GM12878 (cell line): ENCODE data around the gene UNC5B. TPM values are rescaled to one million over a fixed set of nuclear protein-coding genes. Genes with fewer than 3 reads are reported as not detected.
"Not testable (repeated sequence)": the region's sequence is repeated elsewhere in the genome, so short reads cannot be mapped to it uniquely, and the experiment has no call there.

ENCODE experiments used
- ATAC-seq: fragments of 200-7000 bp; cut with Tn5 transposase; 3 replicates; pipeline ENCODE4 v1.9.1; 2020; ENCODE audit warnings: mild to moderate bottlenecking, moderate library complexity
- BruUV-seq: library from RNA; stranded (reverse); fragments of 400-500 nt; replicated peaks from 2 replicates; lab custom pipeline; 2021; lab: Mats Ljungman, UMichigan
- CTCF ChIA-PET: fragments of 300-600 bp; sonication (Branson Sonifier 250); formaldehyde crosslinking; extraction: SDS; loops from one replicate; lab custom pipeline; 2021; ENCODE audit warnings: inconsistent platforms; lab: Yijun Ruan, JAX
- POLR2A ChIA-PET: fragments of 350-600 bp; formaldehyde crosslinking; extraction: SDS; loops from one replicate; lab custom pipeline; 2021; ENCODE audit warnings: inconsistent platforms; lab: Charles Lee
- RAD21 ChIA-PET: fragments of 300-600 bp; sonication (Branson Sonifier 250); formaldehyde crosslinking; loops from one replicate; lab custom pipeline; 2023; ENCODE audit warnings: antibody characterized with exemption; ENCODE audit not compliant: unreplicated experiment; lab: Charles Lee
- SMC1A ChIA-PET: fragments of 300-600 bp; sonication (Branson Sonifier 250); formaldehyde crosslinking; loops from one replicate; lab custom pipeline; 2023; ENCODE audit not compliant: unreplicated experiment, uncharacterized antibody; lab: Charles Lee
- DNase-seq: peaks from one replicate; pipeline ENCODE4 v3.0.0-alpha.2; 2011; ENCODE audit warnings: low read depth, low spot score
- FAIRE-seq: peaks from 3 replicates; lab custom pipeline; 2011; peaks lifted over from hg19 to GRCh38; lab: Jason Lieb, UNC
- H2AFZ ChIP-seq: 2 replicates; pipeline ENCODE4 v1.6.0; 2011; ENCODE audit warnings: low read depth, low read length, control low read depth; ENCODE audit not compliant: control insufficient read depth
- H3K27ac ChIP-seq: 2 replicates; pipeline ENCODE4 v1.5.1; 2011; ENCODE audit warnings: control low read depth; ENCODE audit not compliant: control insufficient read depth, insufficient read depth
- H3K27me3 ChIP-seq, 2 experiments: replicated peaks in 1 of 2; 2 replicates each; pipeline versions ENCODE4 v1.6.0 to v1.6.1; 2011; ENCODE audit warnings: low read length in 1 of 2; ENCODE audit not compliant: control insufficient read depth in 2 of 2, insufficient read depth in 2 of 2
- H3K36me3 ChIP-seq, 2 experiments: 2 replicates each; pipeline ENCODE4 v1.5.1; 2011; ENCODE audit warnings: low read length in 1 of 2; ENCODE audit not compliant: control insufficient read depth in 2 of 2, insufficient read depth in 2 of 2
- H3K4me1 ChIP-seq: 2 replicates; pipeline ENCODE4 v1.6.1; 2011; ENCODE audit warnings: mild to moderate bottlenecking, low read length, moderate library complexity, mixed read lengths; ENCODE audit not compliant: control insufficient read depth, insufficient read depth
- H3K4me2 ChIP-seq: 2 replicates; pipeline ENCODE4 v1.6.0; 2011; ENCODE audit warnings: control low read depth; ENCODE audit not compliant: control insufficient read depth, insufficient read depth
- H3K4me3 ChIP-seq: fragments of 200-600 bp; sonication (generic); 2 replicates; pipeline ENCODE4 v1.5.1; 2016
- H3K79me2 ChIP-seq: 2 replicates; pipeline ENCODE4 v1.6.0; 2011; ENCODE audit warnings: low read length; ENCODE audit not compliant: control insufficient read depth, insufficient read depth
- H3K9ac ChIP-seq: 2 replicates; pipeline ENCODE4 v1.8.0; 2011; ENCODE audit warnings: low read length, control low read depth, mixed read lengths; ENCODE audit not compliant: control insufficient read depth, insufficient read depth
- H3K9me3 ChIP-seq: replicated peaks from 3 replicates; pipeline ENCODE4 v1.5.1; 2011; ENCODE audit warnings: mild to moderate bottlenecking, low read length; ENCODE audit not compliant: control insufficient read depth, insufficient read depth
- H4K20me1 ChIP-seq: 2 replicates; pipeline ENCODE4 v1.6.0; 2011; ENCODE audit not compliant: control insufficient read depth, insufficient read depth
- BACH1 ChIP-seq: fragments of 450-650 bp; IDR thresholded peaks from 2 replicates; pipeline ENCODE4 v1.6.1; 2017; ENCODE audit warnings: mild to moderate bottlenecking, borderline replicate concordance
- DPF2 ChIP-seq: fragments of 450-650 bp; IDR thresholded peaks from 2 replicates; pipeline ENCODE4 v1.6.1; 2017; ENCODE audit warnings: mild to moderate bottlenecking
- TAF1 ChIP-seq: IDR thresholded peaks from 2 replicates; pipeline ENCODE4 v1.6.1; 2011; ENCODE audit warnings: mild to moderate bottlenecking, low read depth, low read length, borderline replicate concordance
- WGBS: methylation state at CpG from one replicate; pipeline ENCODE4 v1.1.6; 2016; ENCODE audit warnings: low lambda C conversion rate; ENCODE audit not compliant: insufficient replicate concordance, insufficient coverage; ENCODE audit errors: missing lambda C conversion rate; 5-methylcytosine and 5-hydroxymethylcytosine counted together
- in situ Hi-C: fragments of 300-500 bp; cut with MboI; formaldehyde crosslinking; loops from 9 replicates; pipeline ENCODE4 v1.14.3; 2018; ENCODE audit warnings: mixed read lengths
- intact Hi-C: fragments of 100-400 bp; cut with micrococcal nuclease; formaldehyde crosslinking; loops from one replicate; pipeline ENCODE4 v1.14.2; 2022; ENCODE audit not compliant: unreplicated experiment
- polyA plus RNA-seq, 11 experiments: library from polyadenylated mRNA; depleted of rRNA in 4 of 11; unstranded in 6 of 11; stranded (reverse) in 5 of 11; fragments of >200 nt; fragmentation: Nextera tagmentation in 4 of 11; fragmentation: Illumina TruSeq in 1 of 11; extraction: Ambion mirVana in 4 of 11; extraction: Trizol in 1 of 11; gene quantifications; 1 replicate in 1 of 11; 2 replicates in 10 of 11; pipeline versions ENCODE4 v1.2.1 to v1.2.3, GENCODE V29; 2011 to 2016; ENCODE audit warnings: inconsistent platforms in 2 of 11, missing spikeins in 2 of 11, low read depth in 1 of 11
- total RNA-seq, 4 experiments: library from RNA; depleted of rRNA in 3 of 4; stranded (reverse); fragments of >200 nt in 3 of 4; fragmentation: Illumina TruSeq in 1 of 4; extraction: Trizol in 1 of 4; gene quantifications; 2 replicates each; pipeline versions ENCODE4 v1.2.1 to v1.2.3, GENCODE V29; 2013 to 2021
- TF ChIP-seq, protein P1 (sequence below): IDR thresholded peaks from 2 replicates; pipeline ENCODE4 v1.6.1; 2012; ENCODE audit warnings: low read length, inconsistent platforms
- TF ChIP-seq, protein P2 (sequence below): fragments of 450-650 bp; IDR thresholded peaks from 2 replicates; pipeline ENCODE4 v1.6.1; 2018; ENCODE audit warnings: borderline replicate concordance, mild to moderate bottlenecking; ENCODE audit not compliant: partially characterized antibody
- TF ChIP-seq, protein P3 (sequence below): IDR thresholded peaks from 2 replicates; pipeline ENCODE4 v1.6.1; 2012; ENCODE audit warnings: mild to moderate bottlenecking, low read depth, low read length

Gene UNC5B
- total and polyA plus RNA-seq, 10 of the 15 experiments (the other 5 are each of a cell fraction or from before 2014, with no cell fraction given), result 0.03 to 0.08 TPM; not detected in 8

DNA sequence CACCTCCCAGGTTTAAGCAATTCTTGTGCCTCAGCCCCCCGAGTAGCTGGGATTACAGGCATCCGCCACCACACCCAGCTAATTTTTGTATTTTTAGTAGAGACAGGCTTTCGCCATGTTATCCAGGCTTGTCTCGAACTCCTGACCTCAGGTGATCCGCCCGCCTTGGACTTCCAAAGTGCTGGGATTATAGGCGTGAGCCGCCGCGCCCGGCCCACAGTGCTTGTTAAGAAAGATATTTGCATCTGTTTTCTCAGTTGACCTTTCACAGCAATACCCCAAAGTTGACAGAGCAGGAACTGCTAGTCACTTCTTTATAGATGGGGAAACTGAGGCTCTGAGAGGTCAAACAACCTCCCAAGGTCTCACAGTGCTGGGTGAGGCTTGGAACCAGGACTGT, 60.6 kb downstream of the UNC5B start:
- in situ Hi-C loops, POLR2A ChIA-PET, H3K27me3 ChIP-seq, H3K4me1 ChIP-seq, ATAC-seq, H3K4me2 ChIP-seq, H3K79me2 ChIP-seq, BruUV-seq, H3K4me3 ChIP-seq, FAIRE-seq, intact Hi-C loops, H4K20me1 ChIP-seq, H3K36me3 ChIP-seq, H3K27ac ChIP-seq, RAD21 ChIA-PET, H3K9me3 ChIP-seq, SMC1A ChIA-PET, H3K9ac ChIP-seq, DNase-seq, H2AFZ ChIP-seq: not testable (repeated sequence)
- CTCF ChIA-PET, result interaction anchor here (4.5 kb wide), 1 partner anchor 12 kb away, joined by 16 read pairs; no protein-coding TSS in a partner anchor
- WGBS, result 45% methylated on average over 11 of the region's 11 CpGs

DNA sequence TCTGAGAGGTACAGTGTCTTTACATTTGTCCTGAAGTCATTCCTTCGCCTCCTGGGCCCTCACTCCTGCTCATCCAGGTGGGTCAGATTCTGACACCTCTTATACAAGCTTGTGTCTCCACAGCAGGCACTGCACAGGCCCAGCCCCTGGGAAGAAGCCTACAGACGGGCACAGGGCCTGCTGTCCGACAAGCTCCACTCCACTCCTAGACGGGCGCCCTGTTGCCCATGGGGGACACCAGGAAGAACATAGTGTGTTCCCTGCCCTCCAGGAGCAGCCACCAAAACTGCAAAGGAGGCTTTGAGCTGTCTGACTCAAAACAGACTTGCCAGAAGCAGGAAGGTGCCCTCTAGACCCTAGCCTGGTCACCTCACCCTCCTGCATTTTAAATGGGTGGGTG, 61.1 kb downstream of the UNC5B start:
- Histone ChIP-seq H3K4me2 (no peak overlapping the region), H3K79me2 (no peaks in the 10 kb centered on the region), H3K27ac (no peak overlapping the region), H3K9ac (no peak overlapping the region), H3K36me3 (no peaks in the 10 kb centered on the region), H4K20me1 (no peaks in the 10 kb centered on the region), H3K9me3 (no peaks in the 10 kb centered on the region), H3K4me3 (no peak overlapping the region), H3K27me3 (peaks cover 0 to 2% of the 10 kb centered on the region in 2 experiments; a peak in 2 of 4 replicates), H2AFZ (no peak overlapping the region), H3K4me1 (no peaks in the 10 kb centered on the region)
- ATAC-seq (no peak), FAIRE-seq (no peak), DNase-seq (no peak)
- RAD21 ChIA-PET, result no interaction called here
- no TSS peak for BruUV-seq
- SMC1A ChIA-PET, result no interaction called here
- CTCF ChIA-PET, result interaction anchor here (4.5 kb wide), 1 partner anchor 12 kb away, joined by 16 read pairs; no protein-coding TSS in a partner anchor
- WGBS, result 3% methylated on average over 5 of the region's 5 CpGs
- intact Hi-C loops (no loop called here), in situ Hi-C loops (no loop called here)
- POLR2A ChIA-PET, result no interaction called here
- TF ChIP-seq DPF2 (no peak), TAF1 (no peak), BACH1 (no peak)
- TF ChIP-seq, protein P1, sequence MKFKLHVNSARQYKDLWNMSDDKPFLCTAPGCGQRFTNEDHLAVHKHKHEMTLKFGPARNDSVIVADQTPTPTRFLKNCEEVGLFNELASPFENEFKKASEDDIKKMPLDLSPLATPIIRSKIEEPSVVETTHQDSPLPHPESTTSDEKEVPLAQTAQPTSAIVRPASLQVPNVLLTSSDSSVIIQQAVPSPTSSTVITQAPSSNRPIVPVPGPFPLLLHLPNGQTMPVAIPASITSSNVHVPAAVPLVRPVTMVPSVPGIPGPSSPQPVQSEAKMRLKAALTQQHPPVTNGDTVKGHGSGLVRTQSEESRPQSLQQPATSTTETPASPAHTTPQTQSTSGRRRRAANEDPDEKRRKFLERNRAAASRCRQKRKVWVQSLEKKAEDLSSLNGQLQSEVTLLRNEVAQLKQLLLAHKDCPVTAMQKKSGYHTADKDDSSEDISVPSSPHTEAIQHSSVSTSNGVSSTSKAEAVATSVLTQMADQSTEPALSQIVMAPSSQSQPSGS, result no peak
- TF ChIP-seq, protein P2, sequence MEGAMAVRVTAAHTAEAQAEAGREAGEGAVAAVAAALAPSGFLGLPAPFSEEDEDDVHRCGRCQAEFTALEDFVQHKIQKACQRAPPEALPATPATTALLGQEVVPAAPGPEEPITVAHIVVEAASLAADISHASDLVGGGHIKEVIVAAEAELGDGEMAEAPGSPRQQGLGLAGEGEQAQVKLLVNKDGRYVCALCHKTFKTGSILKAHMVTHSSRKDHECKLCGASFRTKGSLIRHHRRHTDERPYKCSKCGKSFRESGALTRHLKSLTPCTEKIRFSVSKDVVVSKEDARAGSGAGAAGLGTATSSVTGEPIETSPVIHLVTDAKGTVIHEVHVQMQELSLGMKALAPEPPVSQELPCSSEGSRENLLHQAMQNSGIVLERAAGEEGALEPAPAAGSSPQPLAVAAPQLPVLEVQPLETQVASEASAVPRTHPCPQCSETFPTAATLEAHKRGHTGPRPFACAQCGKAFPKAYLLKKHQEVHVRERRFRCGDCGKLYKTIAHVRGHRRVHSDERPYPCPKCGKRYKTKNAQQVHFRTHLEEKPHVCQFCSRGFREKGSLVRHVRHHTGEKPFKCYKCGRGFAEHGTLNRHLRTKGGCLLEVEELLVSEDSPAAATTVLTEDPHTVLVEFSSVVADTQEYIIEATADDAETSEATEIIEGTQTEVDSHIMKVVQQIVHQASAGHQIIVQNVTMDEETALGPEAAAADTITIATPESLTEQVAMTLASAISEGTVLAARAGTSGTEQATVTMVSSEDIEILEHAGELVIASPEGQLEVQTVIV, result no peak
- TF ChIP-seq, protein P3, sequence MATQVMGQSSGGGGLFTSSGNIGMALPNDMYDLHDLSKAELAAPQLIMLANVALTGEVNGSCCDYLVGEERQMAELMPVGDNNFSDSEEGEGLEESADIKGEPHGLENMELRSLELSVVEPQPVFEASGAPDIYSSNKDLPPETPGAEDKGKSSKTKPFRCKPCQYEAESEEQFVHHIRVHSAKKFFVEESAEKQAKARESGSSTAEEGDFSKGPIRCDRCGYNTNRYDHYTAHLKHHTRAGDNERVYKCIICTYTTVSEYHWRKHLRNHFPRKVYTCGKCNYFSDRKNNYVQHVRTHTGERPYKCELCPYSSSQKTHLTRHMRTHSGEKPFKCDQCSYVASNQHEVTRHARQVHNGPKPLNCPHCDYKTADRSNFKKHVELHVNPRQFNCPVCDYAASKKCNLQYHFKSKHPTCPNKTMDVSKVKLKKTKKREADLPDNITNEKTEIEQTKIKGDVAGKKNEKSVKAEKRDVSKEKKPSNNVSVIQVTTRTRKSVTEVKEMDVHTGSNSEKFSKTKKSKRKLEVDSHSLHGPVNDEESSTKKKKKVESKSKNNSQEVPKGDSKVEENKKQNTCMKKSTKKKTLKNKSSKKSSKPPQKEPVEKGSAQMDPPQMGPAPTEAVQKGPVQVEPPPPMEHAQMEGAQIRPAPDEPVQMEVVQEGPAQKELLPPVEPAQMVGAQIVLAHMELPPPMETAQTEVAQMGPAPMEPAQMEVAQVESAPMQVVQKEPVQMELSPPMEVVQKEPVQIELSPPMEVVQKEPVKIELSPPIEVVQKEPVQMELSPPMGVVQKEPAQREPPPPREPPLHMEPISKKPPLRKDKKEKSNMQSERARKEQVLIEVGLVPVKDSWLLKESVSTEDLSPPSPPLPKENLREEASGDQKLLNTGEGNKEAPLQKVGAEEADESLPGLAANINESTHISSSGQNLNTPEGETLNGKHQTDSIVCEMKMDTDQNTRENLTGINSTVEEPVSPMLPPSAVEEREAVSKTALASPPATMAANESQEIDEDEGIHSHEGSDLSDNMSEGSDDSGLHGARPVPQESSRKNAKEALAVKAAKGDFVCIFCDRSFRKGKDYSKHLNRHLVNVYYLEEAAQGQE, result no peak
